ENCODE measurements around the gene PCYT1A.
"Not testable (repeated sequence)": the region's sequence is repeated elsewhere in the genome, so short reads cannot be mapped to it uniquely, and the experiment has no call there.

Gene PCYT1A

DNA sequence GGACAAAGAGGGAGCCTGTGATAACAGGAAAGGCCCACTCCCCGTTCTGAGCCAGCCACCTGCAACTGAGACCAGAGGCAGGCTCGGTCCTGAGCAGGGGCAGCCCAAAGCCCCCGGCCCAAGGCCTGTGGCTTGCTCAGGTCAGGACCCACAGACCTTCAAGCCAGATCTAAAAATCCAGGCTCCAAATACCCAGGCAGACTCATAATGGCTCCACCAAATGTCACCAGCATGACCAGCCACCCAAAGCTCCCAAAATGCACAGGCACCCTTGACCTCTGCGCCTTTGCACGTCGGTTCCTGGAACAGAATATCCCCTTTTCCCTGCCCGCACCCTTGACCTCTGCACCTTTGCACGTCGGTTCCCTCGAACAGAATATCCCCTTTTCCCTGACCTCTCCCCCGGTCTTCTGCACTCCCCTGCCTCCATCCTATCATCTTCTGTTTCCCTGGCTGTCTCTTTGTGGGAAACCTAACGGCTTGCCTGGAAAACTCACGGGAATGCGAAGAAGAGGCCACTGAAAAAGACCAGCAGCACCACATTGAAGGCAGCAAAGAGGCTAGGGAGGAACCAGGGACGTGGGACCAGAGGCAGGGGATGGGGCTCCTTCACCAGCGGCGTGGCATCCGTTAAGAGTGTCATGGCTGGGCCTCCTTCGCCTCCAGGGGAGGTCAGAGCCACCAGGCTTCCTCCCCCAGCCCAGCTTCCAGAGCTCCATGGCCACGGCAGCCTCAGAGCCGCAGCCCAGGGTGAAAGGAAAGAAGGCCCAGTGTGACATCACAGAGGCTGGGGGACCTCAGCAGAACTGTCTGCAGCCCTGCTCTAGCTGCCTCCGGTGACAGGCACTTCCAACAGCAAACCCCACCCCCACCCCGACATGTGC is 76.6 kb downstream of the PCYT1A start, which contains the start of gene ZDHHC19:
Gene ZDHHC19, minus strand, starts transcription at position 728 of the 884 bp plus-strand sequence. Its CDS starts 85 bp downstream, at position 643.
- H3K27me3 ChIP-seq (replicated peaks; ENCODE audit: insufficient read depth, low read length), result no peaks in the 10 kb centered on the region; the same call in 1 of the 2 replicates
- no peak within 1 kb of the TSS for H3K9ac ChIP-seq (ENCODE audit: low read length)
- DNase-seq, result no peak
- H3K4me2 ChIP-seq (ENCODE audit: low read depth, low read length), result no peak within 1 kb of the TSS
- no peak within 1 kb of the TSS for H3K27ac ChIP-seq (ENCODE audit: low read length)
- H3F3A ChIP-seq (ENCODE audit: insufficient read depth, low read length), result no peaks in the 10 kb centered on the region
- H2AFZ ChIP-seq (ENCODE audit: low read length), result no peak within 1 kb of the TSS
- no peaks in the 10 kb centered on the region for H3K79me2 ChIP-seq (ENCODE audit: low read length)
- no peaks in the 10 kb centered on the region for H3K36me3 ChIP-seq (replicated peaks; ENCODE audit: insufficient read depth, low read length)
- no peaks in the 10 kb centered on the region for H4K20me1 ChIP-seq (ENCODE audit: insufficient read depth, low read length)
- TF ChIP-seq EZH2 (optimal IDR thresholded peaks at IDR 0.05; ENCODE audit: low read depth, low read length), result no peak
- TF ChIP-seq CTCF (IDR thresholded peaks at IDR 0.05; ENCODE audit: low read length), result no peak
- no peak for TF ChIP-seq EZH2phosphoT487 (IDR thresholded peaks at IDR 0.05; ENCODE audit: low read length)
- H3K4me1 ChIP-seq (ENCODE audit: low read length), result no peaks in the 10 kb centered on the region
- H3K9me2 ChIP-seq (replicated peaks; ENCODE audit: insufficient read depth, low read length), result no peaks in the 10 kb centered on the region
- H3K4me3 ChIP-seq (ENCODE audit: low read length), result no peak within 1 kb of the TSS
- no peaks in the 10 kb centered on the region for H3K9me3 ChIP-seq (replicated peaks; ENCODE audit: insufficient read depth, low read length)

GRCh38 chr3:196209944-196210672 is 77.4 kb downstream of the PCYT1A start:
- not testable (repeated sequence) for H3K4me2 ChIP-seq (ENCODE audit: low read depth, low read length); H3K9me2 ChIP-seq (replicated peaks; ENCODE audit: insufficient read depth, low read length); H3K9ac ChIP-seq (ENCODE audit: low read length); H3K9me3 ChIP-seq (replicated peaks; ENCODE audit: insufficient read depth, low read length); H3K4me3 ChIP-seq (ENCODE audit: low read length); H2AFZ ChIP-seq (ENCODE audit: low read length); H3K79me2 ChIP-seq (ENCODE audit: low read length); H3F3A ChIP-seq (ENCODE audit: insufficient read depth, low read length); DNase-seq; H3K27me3 ChIP-seq (replicated peaks; ENCODE audit: insufficient read depth, low read length); H3K4me1 ChIP-seq (ENCODE audit: low read length); H3K36me3 ChIP-seq (replicated peaks; ENCODE audit: insufficient read depth, low read length); H4K20me1 ChIP-seq (ENCODE audit: insufficient read depth, low read length); H3K27ac ChIP-seq (ENCODE audit: low read length)

DNA sequence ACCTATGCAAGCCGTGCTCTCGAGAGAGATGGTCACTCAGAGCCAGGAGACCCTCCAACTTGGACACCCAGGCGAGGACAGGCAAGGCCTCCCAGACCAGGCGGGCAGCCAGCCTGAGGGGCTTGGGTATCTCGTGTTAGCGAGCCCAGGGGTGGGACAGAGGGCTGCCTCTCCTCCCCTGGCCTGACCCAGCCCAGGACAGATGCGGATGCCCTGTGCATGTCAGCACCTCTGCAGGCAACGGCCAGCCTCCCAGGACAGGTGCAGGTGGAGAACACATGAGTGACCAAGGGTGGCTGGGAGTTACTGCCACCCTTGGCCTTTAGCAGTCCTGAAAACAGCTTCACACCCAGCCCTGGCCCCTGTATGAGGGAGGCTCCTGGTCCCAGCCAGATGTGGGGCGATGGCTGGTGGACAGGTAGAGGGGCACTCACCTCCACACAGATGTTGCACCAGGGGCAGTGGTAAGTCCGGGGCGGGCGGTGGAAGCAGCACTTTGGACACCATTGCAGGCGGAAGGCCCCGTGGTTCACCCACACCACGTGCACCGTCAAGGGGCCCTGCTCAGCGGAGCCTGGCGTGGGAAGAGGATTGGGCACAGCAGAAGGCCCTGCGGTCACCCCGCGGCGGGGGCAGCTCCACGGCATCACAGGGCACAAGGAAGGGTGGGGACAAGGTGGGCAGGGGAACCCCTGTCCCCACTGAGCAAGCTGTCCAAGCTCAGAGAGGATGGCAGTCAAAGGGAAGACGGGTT is 78.4 kb downstream of the PCYT1A start:
- no peak for TF ChIP-seq EZH2 (optimal IDR thresholded peaks at IDR 0.05; ENCODE audit: low read depth, low read length)
- TF ChIP-seq CTCF (IDR thresholded peaks at IDR 0.05; ENCODE audit: low read length), result no peak
- no peak for TF ChIP-seq EZH2phosphoT487 (IDR thresholded peaks at IDR 0.05; ENCODE audit: low read length)
- Histone ChIP-seq H3K36me3 (replicated peaks; ENCODE audit: insufficient read depth, low read length) (no peaks in the 10 kb centered on the region), H2AFZ (ENCODE audit: low read length) (no peak overlapping the region), H3K4me3 (ENCODE audit: low read length) (no peak overlapping the region), H3F3A (ENCODE audit: insufficient read depth, low read length) (no peaks in the 10 kb centered on the region), H3K9me2 (replicated peaks; ENCODE audit: insufficient read depth, low read length) (no peaks in the 10 kb centered on the region), H3K4me1 (ENCODE audit: low read length) (peaks cover 2% of the 10 kb centered on the region; the same call in 1 of the 2 replicates), H3K9ac (ENCODE audit: low read length) (no peak overlapping the region), H3K27me3 (replicated peaks; ENCODE audit: insufficient read depth, low read length) (no peaks in the 10 kb centered on the region; the same call in 1 of the 2 replicates), H3K9me3 (replicated peaks; ENCODE audit: insufficient read depth, low read length) (no peaks in the 10 kb centered on the region), H3K79me2 (ENCODE audit: low read length) (no peaks in the 10 kb centered on the region), H3K4me2 (ENCODE audit: low read depth, low read length) (no peak overlapping the region), H4K20me1 (ENCODE audit: insufficient read depth, low read length) (no peaks in the 10 kb centered on the region), H3K27ac (ENCODE audit: low read length) (no peak overlapping the region)
- no peak for DNase-seq

Data from MM.1S (cell line).